ENCODE data around the gene RNF4.

GRCh38 chr4:2551118-2551517, 82.2 kb downstream of the RNF4 start:
- TF ChIP-seq CTCF (IDR thresholded peaks at IDR 0.05) = no peak
- no peak for TF ChIP-seq POLR2A (IDR thresholded peaks at IDR 0.05)
